ENCODE measurements around the gene P3H3.

Gene P3H3

GRCh38 chr12:6818222-6818621 lies 10.0 kb upstream of the P3H3 start:
- no peak overlapping the region for H3K4me3 ChIP-seq (ENCODE audit: low read depth, low read length)
- no peak for DNase-seq (ENCODE audit: low read depth)
- TF ChIP-seq CTCF (IDR thresholded peaks at IDR 0.05; ENCODE audit: insufficient read depth, low read depth, low read length, missing control alignments) = no peak

DNA sequence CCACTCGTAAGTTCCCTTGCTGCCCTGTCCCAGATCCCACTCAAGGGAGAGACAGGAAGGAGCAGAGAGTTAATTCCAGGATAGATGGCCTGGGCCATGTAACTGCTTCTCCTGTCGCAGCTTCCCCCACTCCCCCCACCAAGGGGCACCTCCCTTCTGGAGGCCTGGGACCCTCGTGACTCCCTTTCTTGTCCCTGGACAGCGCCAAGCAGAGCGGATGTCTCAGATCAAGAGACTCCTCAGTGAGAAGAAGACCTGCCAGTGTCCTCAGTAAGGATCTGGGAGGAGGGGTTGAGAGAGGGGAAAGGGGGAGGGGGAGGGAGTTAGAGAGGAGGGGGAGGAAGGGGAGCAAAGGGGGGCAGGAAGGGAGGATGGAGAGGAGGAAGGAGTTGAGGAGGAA lies 9.6 kb upstream of the P3H3 start:
- DNase-seq (ENCODE audit: low read depth) = no peak
- TF ChIP-seq CTCF (IDR thresholded peaks at IDR 0.05; ENCODE audit: insufficient read depth, low read depth, low read length, missing control alignments) = no peak
- H3K4me3 ChIP-seq (ENCODE audit: low read depth, low read length) = no peak overlapping the region

- no peak for DNase-seq (ENCODE audit: low read depth)
- no peak overlapping the region for H3K4me3 ChIP-seq (ENCODE audit: low read depth, low read length)
- no peak for TF ChIP-seq CTCF (IDR thresholded peaks at IDR 0.05; ENCODE audit: insufficient read depth, low read depth, low read length, missing control alignments)
Observed at GRCh38 chr12:6819106-6820030, 8.8 kb upstream of the P3H3 start.

GRCh38 chr12:6820166-6820565 lies 8.0 kb upstream of the P3H3 start:
- TF ChIP-seq CTCF (IDR thresholded peaks at IDR 0.05; ENCODE audit: insufficient read depth, low read depth, low read length, missing control alignments) = no peak
- DNase-seq (ENCODE audit: low read depth) = no peak
- H3K4me3 ChIP-seq (ENCODE audit: low read depth, low read length) = no peak overlapping the region

- DNase-seq (ENCODE audit: low read depth) = no peak
- TF ChIP-seq CTCF (IDR thresholded peaks at IDR 0.05; ENCODE audit: insufficient read depth, low read depth, low read length, missing control alignments) = no peak
- H3K4me3 ChIP-seq (ENCODE audit: low read depth, low read length) = no peak within 1 kb of the TSS
Observed at GRCh38 chr12:6821591-6822425, 6.4 kb upstream of the P3H3 start, which contains the start of gene GPR162. Gene GPR162 (plus strand): TSS chr12:6821821. CDS start chr12:6823899, 2,078 bp downstream.

DNA sequence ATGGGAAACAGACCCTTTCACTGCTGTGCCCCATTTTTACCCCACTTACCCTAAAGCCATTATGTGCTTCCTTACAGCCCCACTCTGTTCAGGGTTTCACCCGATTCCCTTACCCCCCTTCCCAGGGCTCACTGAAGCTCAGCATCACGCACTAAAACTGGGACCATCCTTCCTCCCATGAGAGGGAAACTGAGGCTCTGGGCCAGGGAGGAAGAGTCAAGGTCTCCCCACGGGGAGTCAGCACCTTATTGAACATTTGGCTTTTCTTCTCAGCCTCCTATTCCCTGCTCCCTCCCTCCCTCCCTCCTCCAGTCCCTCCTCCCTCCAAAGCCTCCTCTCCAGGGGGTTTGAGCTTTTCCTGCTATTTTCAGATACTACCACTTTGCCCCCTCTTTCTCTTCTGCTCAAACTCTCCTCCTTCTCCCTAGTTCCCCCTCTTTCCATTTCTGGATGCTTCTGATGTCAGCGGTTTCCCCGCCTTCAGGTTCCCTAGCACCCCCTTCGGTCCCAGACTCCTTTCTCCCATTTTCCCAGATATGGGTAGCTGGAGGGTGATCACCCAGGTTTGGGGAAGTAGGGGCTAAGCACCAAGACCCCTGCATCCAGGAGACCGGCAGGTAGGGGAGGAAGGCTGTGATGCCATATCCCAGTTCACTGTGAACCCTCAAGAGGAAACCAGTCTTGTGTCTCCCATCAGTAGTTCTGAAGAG lies 5.6 kb upstream of the P3H3 start:
- no peak for TF ChIP-seq CTCF (IDR thresholded peaks at IDR 0.05; ENCODE audit: insufficient read depth, low read depth, low read length, missing control alignments)
- H3K4me3 ChIP-seq (ENCODE audit: low read depth, low read length) = no peak overlapping the region
- no peak for DNase-seq (ENCODE audit: low read depth)
